Left colon (tissue), 2 donors: ENCODE measurements around the gene EXOSC2. TPM values are rescaled to one million over a fixed set of nuclear protein-coding genes. Genes with fewer than 3 reads are reported as not detected.

Source experiments
- ATAC-seq: fragments of 200-7000 bp; cut with Tn5 transposase; one replicate; pipeline ENCODE4 v1.9.1; 2020; ENCODE audit warnings: mild to moderate bottlenecking, moderate library complexity
- DNase-seq, 2 donors: peaks; one replicate each; pipeline ENCODE4 v3.0.0-alpha.2; 2020
- intact Hi-C, 2 donors: fragments of 100-400 bp; cut with DNase I in 1 of 2; cut with micrococcal nuclease in 1 of 2; formaldehyde crosslinking; loops; one replicate each; pipeline versions ENCODE4 v1.11.2 to v1.14.0; 2022; cut with DNase I, micrococcal nuclease
- long read RNA-seq: library from polyadenylated mRNA; unstranded; transcript quantifications from one replicate; pipeline ENCODE4 v2.0.0, GENCODE V29; 2021
- total RNA-seq, 2 donors: library from RNA; stranded (reverse); fragmentation: NEBNext Ultra II Directional; extraction: Animal tissue kit (Norgen Biotek cat#: 25700); gene quantifications; one replicate each; pipeline ENCODE4 v1.2.1, GENCODE V29; 2021
- donor health status: DM: no; HTN: no; CAD: no.
- donor health status: DM: yes; HTN: yes; CAD: no.

EXOSC2 gene
- 10 to 100 TPM; 13.2 to 19.7 TPM for total RNA-seq
- long read RNA-seq, transcript EXOSC2-204 (9 exons, 2,040 nt): major isoform, 9 of 13 reads
- long read RNA-seq, partial matches to known transcripts: 0 of 13 reads
- long read RNA-seq, other reads (novel, unspliced or antisense): 3 of 13 reads

- intact Hi-C loops: no loop called here
- peak; percentile 82 for ATAC-seq
- peak; percentile 98 to 99 for DNase-seq
Measured at GRCh38 chr9:130693426-130694191, at the start of gene EXOSC2. TSS of gene EXOSC2 (plus strand) at chr9:130693780. CDS start at chr9:130693792, 12 bp downstream.

GRCh38 chr9:130651221-130651620 is 42.4 kb upstream of the EXOSC2 start:
- intact Hi-C loops: no loop called here
- no peak for DNase-seq
- no peak for ATAC-seq

- ATAC-seq: no peak
- intact Hi-C loops: no loop called here
- no peak for DNase-seq
Measured at GRCh38 chr9:130651752-130652151, 41.8 kb upstream of the EXOSC2 start.

- DNase-seq (no peak), ATAC-seq (no peak)
- intact Hi-C loops: no loop called here
Measured at GRCh38 chr9:130654879-130655278, 38.7 kb upstream of the EXOSC2 start.

GRCh38 chr9:130658893-130659698 is 34.5 kb upstream of the EXOSC2 start:
- DNase-seq: no peak
- intact Hi-C loops: no loop called here
- ATAC-seq: no peak

GRCh38 chr9:130659699-130660248 is 33.8 kb upstream of the EXOSC2 start:
- no peak for DNase-seq
- no peak for ATAC-seq

GRCh38 chr9:130660326-130660682 is 33.3 kb upstream of the EXOSC2 start:
- DNase-seq (no peak), ATAC-seq (no peak)
- intact Hi-C loops: no loop called here

More at GRCh38 chr9:130659699-130660248, 33.8 kb upstream of the EXOSC2 start:
- intact Hi-C loops: no loop called here

- intact Hi-C loops: no loop called here
- no peak for ATAC-seq
- DNase-seq: no peak
Measured at GRCh38 chr9:130660683-130661450, 32.7 kb upstream of the EXOSC2 start.

GRCh38 chr9:130661451-130662098 is 32.0 kb upstream of the EXOSC2 start:
- ATAC-seq (no peak), DNase-seq (no peak)
- intact Hi-C loops: no loop called here

GRCh38 chr9:130662099-130662969 is 31.2 kb upstream of the EXOSC2 start:
- ATAC-seq (no peak), DNase-seq (no peak)
- intact Hi-C loops: no loop called here

GRCh38 chr9:130662970-130663257 is 30.7 kb upstream of the EXOSC2 start:
- intact Hi-C loops: no loop called here
- no peak for ATAC-seq
- no peak for DNase-seq

GRCh38 chr9:130663258-130663976 is 30.2 kb upstream of the EXOSC2 start:
- DNase-seq (no peak), ATAC-seq (peak; percentile 37)
- intact Hi-C loops: no loop called here

GRCh38 chr9:130663977-130664250 is 29.7 kb upstream of the EXOSC2 start:
- intact Hi-C loops: no loop called here
- DNase-seq: no peak
- ATAC-seq: no peak

- intact Hi-C loops: no loop called here
- ATAC-seq: no peak
- no peak for DNase-seq
Measured at GRCh38 chr9:130664251-130665028, 29.1 kb upstream of the EXOSC2 start, which contains the start of gene PRDM12. TSS of gene PRDM12 (plus strand) at chr9:130664594. CDS start at chr9:130664654, 60 bp downstream.

- DNase-seq (no peak), ATAC-seq (no peak)
- intact Hi-C loops: no loop called here
Measured at GRCh38 chr9:130665029-130665430, 28.6 kb upstream of the EXOSC2 start.
